Measurements from ENCODE around the gene GNG11.
"Not testable (repeated sequence)": the region's sequence is repeated elsewhere in the genome, so short reads cannot be mapped to it uniquely, and the experiment has no call there.

The GNG11 gene

DNA sequence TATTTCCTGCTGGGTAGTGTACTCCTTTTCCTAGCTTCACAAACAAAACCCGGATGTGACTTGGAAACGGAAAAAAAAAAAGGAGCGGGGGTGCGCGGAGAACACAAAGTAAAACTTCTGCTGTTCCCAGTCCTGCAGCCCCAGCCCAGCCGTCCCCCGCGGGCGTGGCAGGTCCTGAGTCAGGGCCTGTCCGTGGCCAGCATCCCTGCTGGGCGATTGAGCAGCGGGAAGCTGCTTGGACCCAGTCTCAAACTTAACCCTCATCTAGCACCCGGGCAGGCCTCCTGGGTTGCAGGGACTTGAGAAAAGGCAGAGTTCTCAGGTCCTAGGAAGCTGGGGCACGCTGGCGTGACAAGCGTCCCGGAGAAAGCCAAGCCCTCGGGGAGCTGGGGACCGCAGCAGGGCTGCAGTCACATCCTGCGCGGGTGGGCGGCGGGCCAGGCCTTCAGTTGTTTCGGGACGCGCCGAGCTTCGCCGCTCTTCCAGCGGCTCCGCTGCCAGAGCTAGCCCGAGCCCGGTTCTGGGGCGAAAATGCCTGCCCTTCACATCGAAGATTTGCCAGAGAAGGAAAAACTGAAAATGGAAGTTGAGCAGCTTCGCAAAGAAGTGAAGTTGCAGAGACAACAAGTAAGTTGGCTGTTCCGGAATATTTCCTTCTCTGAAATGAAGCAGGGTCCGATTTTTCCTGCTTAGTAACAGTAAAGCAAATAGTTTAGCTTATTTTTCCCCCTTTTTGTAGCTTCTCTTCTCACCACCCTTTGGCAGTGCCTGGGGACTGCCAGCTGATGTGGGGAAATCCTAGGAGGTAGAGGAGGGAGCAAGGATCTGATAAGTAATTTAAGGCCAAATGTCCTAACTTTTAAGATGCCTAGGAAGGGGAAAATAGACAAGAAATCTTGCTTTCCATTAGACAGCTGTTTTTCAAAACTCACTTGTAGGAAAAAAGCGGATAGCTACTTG lies at the start of gene GNG11:
Gene GNG11, plus strand, starts transcription at position 129 of the 960 bp plus-strand sequence. Its CDS starts 403 bp downstream, at position 532.
- DNase-seq, result peak; percentile 27

DNA sequence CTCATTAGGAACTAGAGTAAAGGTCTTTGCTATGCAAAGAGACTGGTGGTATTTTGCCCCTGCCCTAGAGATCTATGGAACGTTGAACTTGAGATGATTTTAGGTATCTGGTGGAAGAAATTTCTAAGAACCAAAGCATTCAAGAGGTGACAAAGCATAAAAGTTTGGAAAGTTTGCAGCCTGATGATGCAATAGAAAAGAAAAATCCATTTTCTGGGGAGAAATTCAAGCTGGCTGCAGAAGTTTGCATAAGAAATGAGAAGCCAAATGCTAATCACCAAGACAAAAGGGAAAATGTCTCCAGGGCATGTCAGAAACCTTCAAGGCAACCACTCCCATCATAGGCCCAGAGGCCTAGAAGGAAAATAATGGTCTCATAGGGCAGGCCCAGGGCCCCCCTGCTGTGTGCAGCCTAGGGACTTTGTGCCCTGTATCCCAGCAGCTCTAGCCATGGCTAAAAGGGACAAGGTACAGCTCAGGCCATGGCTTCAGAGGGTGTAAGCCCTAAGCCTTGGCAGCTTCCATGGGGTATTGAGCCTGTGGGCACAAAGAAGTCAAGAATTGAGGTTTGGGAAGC lies 47.4 kb upstream of the GNG11 start:
- no peak for DNase-seq

DNA sequence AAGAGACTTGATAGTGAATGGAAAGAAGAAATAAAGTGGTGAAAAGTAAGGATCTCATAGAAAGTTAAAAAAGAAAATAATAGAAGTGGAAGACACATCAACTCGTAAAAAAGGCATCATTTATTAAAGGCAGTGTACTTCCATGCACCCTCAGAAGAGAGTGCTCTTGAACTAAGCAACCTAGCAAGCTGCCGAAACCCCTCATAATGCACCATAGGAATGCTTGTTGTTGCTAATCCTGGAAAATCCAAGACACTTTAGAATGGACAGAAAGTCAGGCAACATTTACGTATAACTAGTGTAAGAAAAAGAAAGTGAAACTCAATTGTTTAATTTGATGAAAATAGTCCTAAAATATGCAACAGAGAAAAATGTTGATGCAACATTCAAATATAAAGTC lies 43.8 kb upstream of the GNG11 start:
- peak; percentile 0 for DNase-seq

DNA sequence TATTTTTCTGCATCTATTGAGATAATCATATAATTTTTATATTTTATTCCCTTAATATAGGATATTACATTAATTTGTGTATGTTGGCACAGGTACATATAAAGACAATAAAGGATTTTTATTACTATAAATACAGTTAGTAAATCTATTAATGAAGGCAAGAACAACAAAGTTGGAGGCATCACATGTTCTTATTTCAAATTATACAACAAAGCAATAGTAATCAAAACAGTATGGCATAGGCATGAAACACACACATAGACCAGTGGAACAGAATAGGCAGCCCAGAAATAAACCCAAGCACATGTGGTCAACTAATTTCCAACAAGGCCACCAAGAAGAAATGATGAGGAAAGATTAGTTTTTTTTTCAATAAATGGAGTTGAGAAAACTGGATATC lies 42.2 kb upstream of the GNG11 start:
- DNase-seq, result no peak

DNA sequence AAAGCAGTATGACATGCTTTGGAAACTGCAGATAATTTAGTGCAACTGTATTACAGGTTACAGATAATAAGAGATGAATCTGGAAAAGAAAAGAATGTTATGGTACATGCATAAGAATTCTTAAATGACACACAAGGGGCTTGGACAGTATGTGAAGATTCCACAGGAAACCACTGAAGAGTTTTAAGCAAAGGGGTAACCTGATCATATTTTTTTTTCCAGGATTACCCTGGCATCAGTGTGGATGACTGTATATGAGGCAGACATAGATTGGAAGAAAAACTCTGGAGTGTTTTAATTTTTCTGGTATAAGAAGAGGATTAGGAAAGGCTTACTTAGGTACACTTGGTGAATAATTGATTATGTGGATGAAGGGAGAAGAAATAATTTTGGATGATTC lies 39.1 kb upstream of the GNG11 start:
- DNase-seq, result no peak

DNA sequence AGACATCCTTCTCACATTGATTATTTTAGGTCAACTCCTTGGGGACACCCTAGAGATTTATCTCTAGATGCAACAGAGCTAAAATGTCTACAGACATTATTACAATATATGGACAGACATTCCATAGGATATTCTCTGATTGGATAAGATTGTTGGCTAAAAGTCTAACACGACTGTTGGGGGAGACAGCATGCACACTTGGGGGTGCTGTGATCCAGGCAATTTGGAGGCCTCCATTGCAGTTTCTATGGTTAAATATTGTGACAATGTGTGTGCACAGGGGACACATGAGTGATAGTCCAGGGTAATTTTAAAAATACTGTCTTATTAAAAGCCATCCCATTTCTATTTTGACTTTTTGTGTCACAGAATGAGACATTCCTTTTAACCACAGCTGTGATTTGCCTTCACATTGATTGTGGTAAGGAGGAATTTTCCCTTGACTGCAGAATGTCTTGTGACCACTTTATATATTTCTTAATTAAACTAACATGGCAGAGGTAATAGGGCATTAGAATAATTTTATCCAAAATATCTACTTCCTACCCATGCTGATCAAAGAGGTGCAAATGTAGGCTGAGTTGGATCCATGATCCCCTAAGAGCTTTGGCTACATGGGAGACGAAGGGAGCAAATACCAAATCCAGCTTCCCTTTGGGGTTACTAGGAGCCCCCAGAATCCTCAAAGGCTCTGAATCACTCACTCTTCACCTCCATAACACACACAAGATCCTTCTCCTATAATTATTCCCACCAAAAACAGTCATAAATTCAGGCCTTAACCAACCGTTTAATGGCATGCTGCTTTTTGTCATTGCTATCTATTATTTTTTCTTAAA lies 38.2 kb upstream of the GNG11 start:
- no peak for DNase-seq

DNA sequence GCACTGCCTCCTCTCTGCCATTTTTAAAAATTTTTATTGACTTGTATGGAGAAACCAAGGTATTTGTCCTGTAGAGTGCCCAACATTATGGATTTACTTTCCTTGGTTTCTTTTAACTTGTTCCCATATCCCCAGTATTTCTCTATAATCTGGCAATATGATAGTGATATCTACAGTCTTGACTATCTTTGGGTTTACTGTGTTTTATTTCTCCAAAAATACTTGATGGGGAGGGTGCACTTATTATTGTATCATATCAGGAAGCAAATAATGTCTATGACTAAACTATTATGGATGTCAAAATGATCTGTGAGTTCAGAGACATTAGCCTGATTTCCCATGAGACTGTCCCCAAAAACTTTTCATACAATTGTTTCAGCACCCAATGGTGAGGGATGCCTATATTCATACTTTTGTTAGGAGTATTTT lies 37.6 kb upstream of the GNG11 start:
- no peak for DNase-seq

DNA sequence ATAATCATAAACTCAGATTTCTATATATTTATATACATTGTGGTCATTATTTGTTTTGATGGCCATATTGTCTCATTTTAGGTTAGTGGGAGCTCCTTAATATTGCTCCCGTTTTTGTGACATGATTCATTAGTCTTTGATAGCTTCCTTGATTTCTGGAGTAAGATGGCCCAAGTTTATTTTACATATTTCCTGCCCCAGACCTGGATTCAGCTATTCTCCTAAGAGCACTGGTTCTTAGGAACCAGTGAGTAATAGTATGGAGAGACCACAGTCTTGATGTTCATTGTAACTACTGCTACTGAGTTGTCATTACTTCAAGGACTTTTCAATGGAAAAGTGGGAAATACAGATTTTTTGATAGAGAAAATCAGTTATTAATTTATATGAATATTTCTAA lies 37.0 kb upstream of the GNG11 start:
- DNase-seq, result no peak

DNA sequence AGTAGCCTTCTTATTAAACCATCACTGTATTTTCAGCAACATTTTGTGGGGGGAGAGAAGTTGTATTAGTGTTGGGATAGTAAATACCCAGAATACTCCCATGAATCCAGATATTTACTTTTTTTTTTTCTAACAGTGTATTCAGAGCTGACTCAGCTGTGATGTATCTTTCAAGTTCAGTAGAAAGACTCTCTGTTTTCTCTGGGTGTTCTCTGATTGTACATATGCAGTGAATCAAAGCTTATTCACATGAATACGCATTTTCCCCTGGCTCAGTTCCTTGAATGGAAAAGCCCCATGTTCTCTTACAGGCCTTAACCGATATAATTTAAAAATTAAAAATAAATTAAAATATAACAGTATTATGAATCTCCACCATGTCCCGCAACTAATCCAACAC lies 32.3 kb upstream of the GNG11 start:
- DNase-seq, result no peak

DNA sequence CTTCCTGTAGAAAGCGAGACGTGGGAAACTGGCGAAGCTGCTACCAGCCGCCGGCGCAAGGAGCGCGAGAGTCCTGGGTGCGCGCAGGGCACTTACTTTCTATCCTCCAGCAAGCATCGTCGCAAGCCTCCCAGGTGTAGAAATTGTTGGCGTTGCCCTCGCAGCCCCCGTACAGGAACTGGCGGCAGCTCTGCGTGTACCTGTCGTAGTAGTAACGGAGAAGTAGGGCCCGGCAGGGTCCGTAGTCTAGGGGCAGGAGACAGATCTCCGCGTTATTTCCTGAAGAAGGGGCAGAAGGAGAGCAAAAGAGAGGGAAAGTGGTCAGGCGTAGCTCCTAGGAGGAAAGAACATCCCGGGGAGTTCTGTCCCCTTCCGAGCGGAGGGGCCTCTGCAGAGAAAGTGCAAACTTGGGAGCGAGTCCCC lies 31.5 kb upstream of the GNG11 start:
- no peak for DNase-seq

DNA sequence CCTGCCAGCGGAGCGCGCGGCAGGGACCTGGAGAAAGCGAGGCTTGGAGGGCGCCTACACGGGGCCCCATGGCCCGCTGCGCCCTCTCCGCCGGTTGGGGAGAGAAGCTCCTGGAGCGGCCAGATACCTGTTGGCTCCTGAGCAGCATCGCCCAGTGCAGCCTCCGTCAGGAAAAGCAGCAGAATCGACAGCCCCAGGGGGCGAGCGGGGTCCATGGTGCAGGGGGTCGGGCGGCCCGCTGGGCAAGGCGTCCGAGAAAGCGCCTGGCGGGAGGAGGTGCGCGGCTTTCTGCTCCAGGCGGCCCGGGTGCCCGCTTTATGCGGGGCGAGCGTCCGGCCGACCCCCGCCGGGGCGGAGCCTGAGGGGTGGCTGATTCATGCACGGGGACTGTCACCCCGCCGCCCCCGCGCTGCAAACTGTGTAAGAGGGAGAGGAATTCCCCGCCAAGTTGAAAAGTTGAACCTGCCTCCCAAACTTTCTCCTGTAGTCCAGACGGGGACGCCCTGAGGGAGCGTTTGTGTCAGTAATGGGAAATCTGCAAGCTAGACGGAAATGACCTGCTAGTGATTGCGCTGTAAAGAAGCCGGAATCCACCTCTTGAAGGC lies 31.0 kb upstream of the GNG11 start, which contains the start of gene TFPI2:
Gene TFPI2, minus strand, starts transcription at position 290 of the 605 bp plus-strand sequence. Its CDS starts 75 bp downstream, at position 215.
- DNase-seq, result no peak

DNA sequence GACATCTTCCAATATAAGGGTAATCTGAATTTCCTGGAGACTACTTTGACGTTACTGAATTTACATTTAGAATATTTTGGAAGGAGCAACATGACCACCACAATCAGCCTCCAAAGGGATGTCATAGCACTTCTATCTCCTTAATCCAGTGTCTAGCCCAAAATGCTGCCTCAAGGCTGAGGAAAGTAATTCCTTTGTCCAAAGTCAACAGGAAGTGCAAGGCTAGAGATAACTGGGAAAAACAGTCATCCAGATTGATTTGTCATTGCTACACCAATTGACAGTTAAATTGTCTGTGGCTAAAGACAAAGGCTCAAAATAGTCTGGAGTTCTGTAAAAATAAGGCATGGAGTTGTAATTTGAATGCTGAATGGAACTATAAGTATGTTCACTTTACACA lies 27.1 kb upstream of the GNG11 start:
- DNase-seq, result no peak

DNA sequence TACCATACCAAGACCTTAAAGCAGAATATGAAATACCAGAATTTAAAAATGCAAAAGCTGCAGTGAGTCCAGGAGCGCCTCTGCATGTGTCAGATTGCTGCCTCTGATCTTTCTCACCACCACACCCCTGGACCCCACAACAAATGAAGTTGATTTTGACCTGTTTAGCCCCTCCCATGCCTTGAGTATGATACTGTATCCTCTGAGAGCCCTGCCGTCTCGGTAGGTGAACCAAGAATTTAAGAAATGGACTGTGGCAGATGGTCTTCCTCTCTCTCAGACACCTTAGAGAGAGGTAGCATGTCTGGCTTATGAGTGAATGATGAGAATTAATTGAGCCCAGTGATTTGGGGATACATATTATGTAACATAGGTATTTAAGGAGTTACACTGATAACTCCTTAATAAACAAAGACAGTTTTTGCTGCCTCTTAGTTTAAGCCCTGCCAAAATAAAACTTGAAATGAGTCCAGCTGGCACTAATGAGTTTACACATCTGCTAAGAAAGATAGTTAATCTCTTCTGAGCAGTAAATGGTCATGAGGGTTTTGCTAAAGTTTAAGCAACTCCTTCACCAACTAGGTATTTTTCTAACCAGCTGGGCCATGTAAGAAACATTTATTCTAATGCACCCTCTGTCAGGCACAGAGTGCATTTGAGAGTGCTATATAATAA lies 26.4 kb upstream of the GNG11 start:
- no peak for DNase-seq

DNA sequence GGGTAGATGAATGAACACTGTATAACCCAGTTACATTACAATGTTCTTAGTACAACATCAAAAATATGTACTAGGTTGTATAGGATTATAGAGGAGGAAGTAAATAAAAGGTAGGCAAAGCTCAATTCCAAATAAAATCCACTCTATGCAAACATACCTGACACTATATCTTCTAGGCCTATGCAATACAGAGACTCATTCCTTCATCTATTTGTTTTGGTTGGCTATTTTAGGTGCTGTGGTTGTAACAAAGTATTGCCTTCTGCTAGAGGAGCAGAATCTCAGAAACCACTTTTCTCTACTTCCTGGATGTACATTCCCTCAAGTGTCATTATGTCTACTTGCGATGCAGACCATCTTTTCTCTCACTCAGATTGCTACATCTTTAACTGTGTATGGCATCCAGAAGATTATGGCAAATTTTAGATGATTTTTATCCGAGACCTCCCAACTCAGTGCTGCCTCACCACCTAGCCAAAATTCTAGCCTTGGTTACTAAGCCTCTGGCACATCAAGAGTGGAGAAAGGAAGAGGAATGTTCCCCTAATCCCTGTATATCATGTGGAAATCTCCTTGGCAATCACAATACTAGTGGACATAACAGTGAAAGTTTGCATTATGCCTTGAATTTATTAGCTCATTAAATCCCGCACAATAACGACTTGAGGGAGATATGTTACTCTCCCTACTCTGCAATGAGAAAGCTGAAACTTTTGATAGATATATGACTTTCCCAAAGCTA lies 25.5 kb upstream of the GNG11 start:
- no peak for DNase-seq

DNA sequence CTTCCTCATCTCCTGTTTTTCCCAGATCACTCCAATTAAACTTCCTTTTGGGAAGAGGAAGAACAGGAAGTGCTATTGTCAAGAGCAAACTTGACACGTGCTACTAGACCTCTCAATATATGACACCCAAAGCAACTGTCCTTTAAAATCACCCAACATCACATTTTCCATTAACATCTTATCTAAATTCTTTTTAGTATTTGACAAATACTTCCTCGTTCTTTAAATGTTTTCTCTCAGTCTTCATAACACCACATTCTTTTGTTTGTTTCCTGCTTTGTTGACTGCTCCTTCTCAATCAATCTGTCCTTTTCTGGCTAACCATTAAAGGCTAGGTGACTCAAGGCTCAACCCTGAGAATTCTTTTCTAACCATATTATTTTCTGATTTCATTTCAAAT lies 23.9 kb upstream of the GNG11 start:
- no peak for DNase-seq

DNA sequence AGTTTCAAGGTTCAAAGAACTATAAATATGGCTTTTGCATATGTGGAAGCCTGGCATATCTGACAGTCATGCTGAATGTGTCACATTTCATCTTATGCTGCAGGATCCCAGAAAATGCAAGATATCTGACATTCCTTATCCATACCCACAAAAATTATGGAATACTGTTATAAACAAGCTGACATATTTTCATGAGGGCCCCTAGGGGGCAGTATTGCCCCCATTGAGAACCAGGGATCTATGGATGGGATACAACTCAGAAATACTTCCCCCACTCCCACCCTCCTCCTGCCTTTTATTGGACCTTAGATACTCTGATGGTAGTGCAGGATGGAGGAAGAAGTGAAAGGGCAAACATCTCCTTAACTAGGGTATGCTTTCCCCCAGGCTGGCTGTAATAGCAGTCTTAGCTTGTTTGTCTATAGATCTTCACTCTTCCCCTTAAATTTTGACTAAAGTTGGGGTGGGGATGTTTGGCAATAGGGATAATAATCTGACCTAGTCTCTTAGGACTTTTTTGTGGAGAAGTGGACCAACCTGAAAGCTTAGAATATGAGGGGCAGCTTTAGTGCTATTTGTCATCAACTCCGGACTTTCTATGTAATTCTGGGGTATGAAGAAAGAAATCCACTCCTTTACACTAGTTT lies 18.6 kb upstream of the GNG11 start:
- DNase-seq, result peak; percentile 36

DNA sequence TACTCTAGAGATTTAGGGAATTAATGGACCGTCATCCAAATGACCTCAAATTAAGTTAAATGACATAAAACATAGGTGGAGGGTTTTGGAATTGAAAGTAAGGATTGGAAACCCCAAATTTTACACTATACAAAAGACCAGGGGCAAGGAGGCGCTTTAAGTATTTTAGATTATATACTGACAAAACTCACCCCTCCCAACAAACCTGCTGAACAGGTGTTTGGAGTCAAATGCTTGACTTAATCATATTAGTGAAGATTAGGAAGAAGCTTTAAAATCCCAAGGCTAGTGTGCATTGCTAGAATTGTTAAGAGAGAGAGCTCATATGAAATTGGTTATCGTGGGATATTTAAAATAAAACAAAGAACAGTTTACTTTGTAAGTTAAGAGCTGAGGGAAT lies 15.3 kb upstream of the GNG11 start, which contains the start of gene GNGT1:
Gene GNGT1, plus strand, starts transcription at position 301 of the 400 bp plus-strand sequence. CDS start 180 bp downstream, outside the sequence.
- DNase-seq, result no peak

DNA sequence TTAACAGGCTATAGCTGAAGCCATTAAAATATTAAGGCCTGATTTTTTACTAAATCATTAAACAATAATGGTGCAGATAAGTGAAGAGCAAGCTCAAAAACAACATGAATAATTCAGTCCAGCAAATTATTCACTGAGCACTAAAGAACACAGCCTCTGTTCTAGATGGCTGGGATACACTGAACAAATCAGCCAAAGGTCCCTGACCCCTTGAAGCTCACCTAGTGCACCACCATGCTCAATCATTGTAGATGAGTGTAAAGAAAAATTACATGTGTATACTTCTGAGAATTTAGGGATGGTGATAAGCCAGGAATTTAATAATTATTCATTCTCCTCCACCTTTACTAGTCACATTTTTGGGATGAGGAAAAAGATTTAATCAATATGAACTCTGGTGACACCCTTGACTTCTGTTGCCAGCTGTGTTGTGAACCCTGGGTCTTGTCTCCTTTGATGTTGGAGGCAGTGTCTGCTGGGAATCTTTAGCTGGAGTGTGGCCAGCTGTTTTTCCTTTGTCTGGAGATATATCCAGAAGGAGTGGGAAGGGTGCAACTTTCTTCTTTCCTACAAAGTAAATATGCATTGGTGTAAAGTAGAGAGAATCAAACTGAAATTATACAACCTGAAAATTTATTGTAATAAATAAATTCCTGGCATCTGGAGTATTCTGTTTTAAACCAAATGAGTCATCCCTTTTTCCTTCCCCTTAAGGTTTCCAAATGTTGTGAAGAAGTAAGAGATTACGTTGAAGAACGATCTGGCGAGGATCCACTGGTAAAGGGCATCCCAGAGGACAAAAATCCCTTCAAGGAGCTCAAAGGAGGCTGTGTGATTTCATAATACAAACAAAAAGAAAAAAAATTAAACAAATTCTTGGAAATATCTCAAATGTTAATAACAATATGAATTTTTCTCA lies 11.2 kb upstream of the GNG11 start:
- no peak for DNase-seq

DNA sequence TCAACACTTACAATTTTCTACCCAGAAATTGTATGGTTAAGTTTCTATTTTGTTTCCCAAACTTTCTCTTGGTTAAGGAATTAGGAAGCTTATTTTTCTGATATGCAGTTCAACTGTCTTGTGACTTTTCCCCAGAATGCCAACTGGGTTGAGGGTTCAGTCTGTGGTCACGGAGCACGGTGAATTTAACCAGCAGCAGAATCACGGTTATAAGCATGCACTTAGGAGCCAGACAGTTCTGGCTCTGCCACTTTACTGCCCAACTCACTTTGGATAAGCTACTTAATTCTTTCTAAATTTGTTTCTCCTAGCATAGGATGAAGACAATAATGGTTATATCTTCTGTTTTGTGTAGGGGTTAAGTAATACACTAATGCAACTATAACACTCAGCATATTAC lies 10.3 kb upstream of the GNG11 start:
- not testable (repeated sequence) for DNase-seq

DNA sequence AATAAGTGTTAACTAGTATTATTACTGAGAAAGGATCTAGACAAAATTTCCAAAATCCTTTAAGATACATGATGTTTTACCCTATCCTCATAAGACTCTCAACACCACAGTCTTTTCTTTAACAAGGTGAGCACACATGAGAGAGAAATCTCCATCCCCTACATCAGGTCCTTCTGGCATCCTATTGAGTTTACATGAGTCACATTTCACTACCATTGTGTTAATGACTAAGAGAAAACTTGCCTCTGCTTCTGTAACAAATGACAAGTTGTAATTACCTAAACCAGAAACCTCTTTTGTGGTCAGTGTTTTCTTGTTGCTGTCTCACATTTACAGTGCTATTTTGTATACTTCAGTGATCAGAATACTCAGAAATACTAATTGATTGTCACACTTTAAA lies 9.9 kb upstream of the GNG11 start:
- not testable (repeated sequence) for DNase-seq
